H1 (cell line): ENCODE measurements around the gene SAFB. TPM values are rescaled to one million over a fixed set of nuclear protein-coding genes. Genes with fewer than 3 reads are reported as not detected.

Source experiments
- CTCF ChIA-PET: fragments of 300-600 bp; sonication (Branson Sonifier 250); formaldehyde crosslinking; loops from one replicate; lab custom pipeline; 2021; ENCODE audit not compliant: partially characterized antibody; lab: Charles Lee
- POLR2A ChIA-PET: fragments of 300-600 bp; sonication (Branson Sonifier 250); formaldehyde crosslinking; loops from one replicate; lab custom pipeline; 2021; ENCODE audit warnings: inconsistent platforms; ENCODE audit not compliant: partially characterized antibody; lab: Charles Lee
- DNase-seq, 2 experiments: peaks; one replicate each; pipeline versions ENCODE4 v3.0.0 to v3.0.0-alpha.2; 2010 to 2022; ENCODE audit warnings: low spot score in 2 of 2, low read depth in 1 of 2, mixed read lengths in 1 of 2
- FAIRE-seq: peaks from 2 replicates; lab custom pipeline; 2011; peaks lifted over from hg19 to GRCh38; lab: Jason Lieb, UNC
- H2AFZ ChIP-seq: 2 replicates; pipeline ENCODE4 v1.8.1; 2012; ENCODE audit warnings: low read length, inconsistent platforms
- H2AK5ac ChIP-seq: 2 replicates; pipeline ENCODE4 v1.6.1; 2013; ENCODE audit warnings: low read depth, low read length
- H2BK120ac ChIP-seq: replicated peaks from 2 replicates; pipeline ENCODE3; 2013; ENCODE audit warnings: low read depth, low read length, inconsistent platforms
- H2BK12ac ChIP-seq: 2 replicates; pipeline ENCODE4 v1.6.1; 2013; ENCODE audit warnings: low read depth, low read length
- H2BK15ac ChIP-seq: 2 replicates; pipeline ENCODE4 v1.6.1; 2013; ENCODE audit warnings: low read length
- H2BK20ac ChIP-seq: 2 replicates; pipeline ENCODE4 v1.6.1; 2013; ENCODE audit warnings: low read length
- H2BK5ac ChIP-seq: 2 replicates; pipeline ENCODE4 v1.6.1; 2013; ENCODE audit warnings: low read depth, low read length
- H3K14ac ChIP-seq: 2 replicates; pipeline ENCODE4 v1.6.1; 2013; ENCODE audit warnings: inconsistent platforms; ENCODE audit not compliant: insufficient read length
- H3K18ac ChIP-seq: 2 replicates; pipeline ENCODE4 v1.6.1; 2013; ENCODE audit warnings: low read length; ENCODE audit errors: extremely low read depth
- H3K23ac ChIP-seq: 2 replicates; pipeline ENCODE4 v1.6.1; 2013; ENCODE audit warnings: inconsistent platforms; ENCODE audit not compliant: insufficient read length
- H3K23me2 ChIP-seq: 2 replicates; pipeline ENCODE4 v1.6.1; 2013; ENCODE audit warnings: low read depth, low read length
- H3K27ac ChIP-seq: 2 replicates; pipeline ENCODE4 v1.6.1; 2011; ENCODE audit warnings: low read depth, low read length, inconsistent platforms
- H3K27me3 ChIP-seq, 4 experiments: replicated peaks in 1 of 4; 1 replicate in 1 of 4; 2 replicates in 3 of 4; pipeline versions ENCODE4 v1.6.1 to v1.8.1; 2011 to 2013; ENCODE audit warnings: low read length in 3 of 4, mild to moderate bottlenecking in 3 of 4, inconsistent platforms in 2 of 4, mixed read lengths in 2 of 4, moderate library complexity in 1 of 4; ENCODE audit not compliant: control insufficient read depth in 3 of 4, insufficient read depth in 3 of 4; ENCODE audit errors: extremely low read depth in 1 of 4
- H3K36me3 ChIP-seq, 4 experiments: 2 replicates each; pipeline versions ENCODE4 v1.6.1 to v1.8.1; 2011 to 2013; ENCODE audit warnings: mild to moderate bottlenecking in 4 of 4, low read length in 3 of 4, moderate library complexity in 2 of 4, control low read depth in 1 of 4, inconsistent platforms in 1 of 4; ENCODE audit not compliant: insufficient read depth in 4 of 4, control insufficient read depth in 2 of 4
- H3K4ac ChIP-seq: replicated peaks from 2 replicates; pipeline ENCODE3; 2013; ENCODE audit warnings: low read length, low read depth, mixed read lengths, inconsistent platforms; ENCODE audit not compliant: insufficient read length
- H3K4me1 ChIP-seq, 4 experiments: replicated peaks in 1 of 4; 1 replicate in 1 of 4; 2 replicates in 3 of 4; pipeline versions ENCODE4 v1.6.1 to v1.8.1; 2011 to 2013; ENCODE audit warnings: low read length in 3 of 4, inconsistent platforms in 2 of 4, mixed read lengths in 1 of 4; ENCODE audit not compliant: insufficient read depth in 4 of 4, control insufficient read depth in 3 of 4
- H3K4me2 ChIP-seq, 2 experiments: 2 replicates each; pipeline versions ENCODE4 v1.6.1 to v1.8.1; 2011 to 2013; ENCODE audit warnings: low read depth in 2 of 2, low read length in 2 of 2, control low read depth in 1 of 2, inconsistent platforms in 1 of 2, mild to moderate bottlenecking in 1 of 2; ENCODE audit not compliant: insufficient read depth in 1 of 2
- H3K4me3 ChIP-seq, 4 experiments: fragments of 200-600, 300-600 bp in 1 of 4; sonication (generic), shearing (Covaris generic), sonication (Bioruptor Twin) in 1 of 4; 2 replicates each; pipeline versions ENCODE4 v1.5.1 to v1.8.1; 2011 to 2016; ENCODE audit warnings: low read length in 4 of 4, low read depth in 3 of 4, control low read depth in 2 of 4, inconsistent platforms in 2 of 4, mild to moderate bottlenecking in 2 of 4, mixed read lengths in 1 of 4, moderate library complexity in 1 of 4; ENCODE audit not compliant: insufficient read depth in 2 of 4; ENCODE audit errors: extremely low read depth in 1 of 4
- H3K56ac ChIP-seq: replicated peaks from 2 replicates; pipeline ENCODE3; 2013; ENCODE audit warnings: low read depth, mild to moderate bottlenecking, mixed read lengths, low read length, inconsistent platforms; ENCODE audit not compliant: insufficient read length
- H3K79me1 ChIP-seq: 2 replicates; pipeline ENCODE4 v1.6.1; 2013; ENCODE audit warnings: low read depth, low read length, control low read depth
- H3K79me2 ChIP-seq, 2 experiments: 2 replicates each; pipeline versions ENCODE4 v1.6.1 to v1.8.1; 2012 to 2013; ENCODE audit warnings: low read length in 2 of 2, mild to moderate bottlenecking in 2 of 2, inconsistent platforms in 1 of 2; ENCODE audit not compliant: insufficient read depth in 2 of 2, control insufficient read depth in 1 of 2
- H3K9ac ChIP-seq, 4 experiments: replicated peaks in 1 of 4; 1 replicate in 1 of 4; 2 replicates in 3 of 4; pipeline versions ENCODE4 v1.6.1 to v1.8.1; 2011 to 2013; ENCODE audit warnings: low read depth in 3 of 4, low read length in 3 of 4, control low read depth in 2 of 4, mild to moderate bottlenecking in 2 of 4, moderate library complexity in 2 of 4, inconsistent platforms in 1 of 4; ENCODE audit errors: extremely low read depth in 1 of 4
- H3K9me3 ChIP-seq, 2 experiments: 2 replicates each; pipeline versions ENCODE4 v1.6.1 to v1.8.1; 2012 to 2013; ENCODE audit warnings: mild to moderate bottlenecking in 2 of 2, moderate library complexity in 2 of 2, control low read depth in 1 of 2, inconsistent platforms in 1 of 2, low read depth in 1 of 2, low read length in 1 of 2, mixed read lengths in 1 of 2; ENCODE audit not compliant: insufficient read depth in 2 of 2
- H4K20me1 ChIP-seq, 2 experiments: replicated peaks in 1 of 2; 2 replicates each; pipeline versions ENCODE3 to v1.8.1; 2011 to 2013; ENCODE audit warnings: inconsistent platforms in 2 of 2, low read length in 2 of 2, mild to moderate bottlenecking in 1 of 2; ENCODE audit not compliant: insufficient read depth in 2 of 2, control insufficient read depth in 1 of 2
- H4K5ac ChIP-seq: 2 replicates; pipeline ENCODE4 v1.6.1; 2013; ENCODE audit warnings: low read length, low read depth, mixed read lengths, inconsistent platforms; ENCODE audit not compliant: insufficient read length
- H4K8ac ChIP-seq: 2 replicates; pipeline ENCODE4 v1.8.0; 2013; ENCODE audit warnings: mild to moderate bottlenecking, moderate library complexity, low read length, inconsistent platforms; ENCODE audit not compliant: insufficient read depth; ENCODE audit errors: extremely low read depth
- H4K91ac ChIP-seq: replicated peaks from 2 replicates; pipeline ENCODE3; 2013; ENCODE audit warnings: low read length, mixed read lengths, inconsistent platforms; ENCODE audit not compliant: insufficient read length
- ASH2L ChIP-seq: fragments of 200-600, 300-600 bp; sonication (generic); IDR thresholded peaks from one replicate; pipeline ENCODE4 v1.7.1; 2017; ENCODE audit warnings: low read length
- CHD1 ChIP-seq: IDR thresholded peaks from 2 replicates; pipeline ENCODE4 v1.6.1; 2012; ENCODE audit warnings: low read depth, low read length, improper control_type of control experiment
- JUN ChIP-seq: IDR thresholded peaks from 2 replicates; pipeline ENCODE4 v1.6.1; 2011; ENCODE audit warnings: low read depth, mild to moderate bottlenecking, improper control_type of control experiment, low read length
- JUND ChIP-seq: IDR thresholded peaks from 2 replicates; pipeline ENCODE4 v1.6.1; 2011; ENCODE audit warnings: mild to moderate bottlenecking, improper control_type of control experiment, low read length
- KDM1A ChIP-seq: fragments of 200-600, 300-600 bp; sonication (generic); IDR thresholded peaks from 2 replicates; pipeline ENCODE4 v1.7.1; 2016; ENCODE audit warnings: mild to moderate bottlenecking, low read length, borderline replicate concordance
- KDM4A ChIP-seq: IDR thresholded peaks from one replicate; pipeline ENCODE4 v1.7.1; 2012; ENCODE audit warnings: low read depth, mild to moderate bottlenecking, moderate library complexity, low read length, inconsistent platforms; ENCODE audit not compliant: severe bottlenecking
- KDM5A ChIP-seq: fragments of 200-600 bp; IDR thresholded peaks from 2 replicates; pipeline ENCODE4 v1.7.1; 2012; ENCODE audit warnings: mild to moderate bottlenecking, low read length, inconsistent platforms, mixed read lengths
- SP1 ChIP-seq: IDR thresholded peaks from 2 replicates; pipeline ENCODE4 v1.6.1; 2011; ENCODE audit warnings: low read depth, low read length
- SP4 ChIP-seq: IDR thresholded peaks from 2 replicates; pipeline ENCODE4 v1.6.1; 2012; ENCODE audit warnings: low read length, inconsistent platforms
- TAF7 ChIP-seq: optimal IDR thresholded peaks from 2 replicates; pipeline ENCODE3; 2011; ENCODE audit warnings: low read depth, mild to moderate bottlenecking, inconsistent platforms, low read length, moderate library complexity, borderline replicate concordance
- WGBS, 2 experiments: shearing (Covaris generic) in 1 of 2; methylation state at CpG; one replicate each; pipeline versions ENCODE4 v1.1.6 to v1.1.7; 2013 to 2015; ENCODE audit warnings: low lambda C conversion rate in 2 of 2, mixed read lengths in 2 of 2, inconsistent platforms in 1 of 2, low coverage in 1 of 2, missing lambda C conversion rate in 1 of 2; ENCODE audit not compliant: insufficient replicate concordance in 2 of 2, insufficient coverage in 1 of 2, insufficient read length in 1 of 2; ENCODE audit errors: extremely low coverage in 1 of 2, missing lambda C conversion rate in 1 of 2; 5-methylcytosine and 5-hydroxymethylcytosine counted together
- polyA plus RNA-seq, 7 experiments: library from polyadenylated mRNA; depleted of rRNA in 3 of 7; stranded (reverse) in 5 of 7; unstranded in 2 of 7; fragments of >200 nt in 5 of 7; fragments of 200-250 nt in 2 of 7; gene quantifications; 1 replicate in 5 of 7; 2 replicates in 1 of 7; 4 replicates in 1 of 7; pipeline versions ENCODE4 v1.2.1 to v1.2.3, GENCODE V29; 2011 to 2013; ENCODE audit warnings: missing spikeins in 2 of 7, mixed read lengths in 2 of 7
- total RNA-seq: library from RNA; stranded (reverse); fragmentation: NEBNext Ultra II Directional; extraction: Animal tissue kit (Norgen Biotek cat#: 25700); gene quantifications from 2 replicates; pipeline ENCODE4 v1.2.1, GENCODE V29; 2021
- TF ChIP-seq, protein P1 (sequence below): IDR thresholded peaks from 2 replicates; pipeline ENCODE4 v1.6.1; 2012; ENCODE audit warnings: inconsistent platforms

SAFB gene
- total and polyA plus RNA-seq, 2 of the 8 experiments (the other 6 are each of a cell fraction or from before 2014, with no cell fraction given) = 27.0 to 110 TPM

DNA sequence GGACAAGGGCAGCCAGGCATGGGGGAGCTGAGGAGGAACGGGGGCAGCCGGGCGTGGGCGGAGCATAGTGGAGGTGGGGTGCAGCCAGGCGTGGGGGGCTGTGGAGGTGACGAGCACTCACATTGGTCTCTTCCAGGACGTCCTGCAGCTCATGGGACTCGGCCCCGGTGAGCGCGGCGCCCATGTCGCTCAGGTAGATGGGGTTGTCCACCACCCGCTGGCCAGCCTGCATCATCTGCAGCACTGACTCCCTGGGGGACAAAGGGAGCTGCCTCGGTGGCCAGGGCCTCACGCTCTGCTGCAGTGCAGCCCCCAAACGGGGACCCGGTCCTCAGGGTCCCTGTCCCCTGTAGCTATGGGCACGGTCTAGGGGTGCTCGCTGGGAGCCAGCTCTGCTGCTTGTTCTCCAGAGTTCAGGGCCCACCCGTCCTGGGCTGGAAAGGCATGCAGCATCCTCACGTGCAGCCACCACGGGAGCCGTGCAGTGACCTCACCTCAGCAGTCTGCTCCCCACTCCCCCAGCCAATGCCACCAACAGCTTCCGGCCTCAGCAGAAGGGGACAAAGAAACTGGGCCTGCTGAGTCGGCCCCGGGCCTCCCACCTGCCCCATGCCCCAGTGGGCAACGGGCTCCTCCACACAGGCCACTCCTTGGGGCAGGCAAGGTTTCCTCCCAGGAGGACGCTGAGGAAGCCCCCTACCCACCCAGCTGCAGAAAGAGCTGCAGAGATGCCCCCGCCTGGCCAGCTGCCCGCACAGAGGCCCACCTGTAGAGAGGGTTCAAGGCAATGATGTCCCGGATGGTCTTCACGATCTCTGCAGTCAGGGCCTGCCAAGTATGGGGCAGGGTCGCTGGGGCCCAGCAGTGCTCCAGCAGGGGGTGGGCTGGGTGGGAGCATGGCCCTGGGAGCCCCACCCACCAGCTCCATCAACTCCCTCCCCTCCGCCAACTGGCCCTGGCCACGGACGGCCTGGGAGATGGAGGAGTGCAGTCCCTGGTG is 85.0 kb downstream of the SAFB start:
- Histone ChIP-seq H3K79me2 (no peaks in the 10 kb centered on the region), H3K4me2 (no peak overlapping the region), H3K36me3 (peaks cover 52 to 85% (median 77%) of the 10 kb centered on the region in 4 experiments), H3K23me2 (no peaks in the 10 kb centered on the region), H2BK20ac (no peak overlapping the region), H2BK5ac (no peak overlapping the region), H2BK12ac (no peak overlapping the region), H3K9ac (no peak overlapping the region), H3K23ac (no peak overlapping the region), H3K14ac (no peak overlapping the region), H3K27me3 (no peaks in the 10 kb centered on the region), H3K79me1 (no peaks in the 10 kb centered on the region; the same call in 1 of the 2 replicates), H3K9me3 (peaks cover 0 to 5% of the 10 kb centered on the region in 2 experiments; a peak in 1 of 4 replicates), H2AK5ac (no peak overlapping the region), H2BK15ac (no peak overlapping the region), H4K5ac (no peak overlapping the region), H3K56ac (no peak overlapping the region), H3K4me3 (no peak overlapping the region), H4K8ac (no peak overlapping the region), H2BK120ac (no peak overlapping the region), H3K18ac (no peak overlapping the region), H4K20me1 (peaks cover 3 to 18% of the 10 kb centered on the region in 2 experiments), H2AFZ (no peak overlapping the region), H4K91ac (no peak overlapping the region), H3K27ac (no peak overlapping the region), H3K4ac (no peak overlapping the region), H3K4me1 (no peaks in the 10 kb centered on the region)
- POLR2A ChIA-PET = interaction anchor here (0.6 to 22.4 kb wide), 6 partner anchors 10 to 191 kb away, joined by 3 to 620 read pairs (median 6); partner anchors contain the start of genes CATSPERD, LONP1, PRR22 and RPL36
- no peak for FAIRE-seq
- CTCF ChIA-PET = interaction anchor here (1.1 to 5.4 kb wide), 3 partner anchors 10 to 42 kb away, joined by 3 to 23 read pairs (median 3); partner anchors contain the start of gene RPL36
- DNase-seq = no peak
- 92% methylated on average over 35 of the region's 37 CpGs; no CpG with 5 or more reads in 1 of the 2 experiments for WGBS, 2 experiments
- TF ChIP-seq, protein P1, sequence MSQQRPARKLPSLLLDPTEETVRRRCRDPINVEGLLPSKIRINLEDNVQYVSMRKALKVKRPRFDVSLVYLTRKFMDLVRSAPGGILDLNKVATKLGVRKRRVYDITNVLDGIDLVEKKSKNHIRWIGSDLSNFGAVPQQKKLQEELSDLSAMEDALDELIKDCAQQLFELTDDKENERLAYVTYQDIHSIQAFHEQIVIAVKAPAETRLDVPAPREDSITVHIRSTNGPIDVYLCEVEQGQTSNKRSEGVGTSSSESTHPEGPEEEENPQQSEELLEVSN = no peak
- TF ChIP-seq SP4 (no peak), JUN (no peak), KDM4A (no peak), SP1 (no peak), CHD1 (no peak), KDM5A (no peak), ASH2L (no peak), TAF7 (no peak), KDM1A (no peak), JUND (no peak)
